Thymus (tissue), 11 donors: Measurements from ENCODE around the gene TRMT1. TPM values are rescaled to one million over a fixed set of nuclear protein-coding genes. Genes with fewer than 3 reads are reported as not detected.

Source experiments
- DNase-seq, 9 donors: peaks; one replicate each; pipeline ENCODE4 v3.0.0-alpha.2; 2013; ENCODE audit warnings: low spot score in 9 of 9, low read depth in 6 of 9, missing footprints in 1 of 9
- H3K27ac ChIP-seq, 2 donors: one replicate each; pipeline ENCODE4 v1.5.1; 2013; ENCODE audit warnings: control low read depth in 1 of 2, low read depth in 1 of 2, low read length in 1 of 2, mild to moderate bottlenecking in 1 of 2, moderate library complexity in 1 of 2
- H3K27me3 ChIP-seq, 2 donors: one replicate each; pipeline ENCODE4 v1.5.1; 2013; ENCODE audit warnings: low read length in 1 of 2; ENCODE audit not compliant: control insufficient read depth in 2 of 2, insufficient read depth in 1 of 2
- H3K36me3 ChIP-seq, 2 donors: one replicate each; pipeline ENCODE4 v1.5.1; 2013; ENCODE audit warnings: low read length in 1 of 2, mild to moderate bottlenecking in 1 of 2, moderate library complexity in 1 of 2; ENCODE audit not compliant: control insufficient read depth in 2 of 2, insufficient read depth in 2 of 2
- H3K4me1 ChIP-seq, 2 donors: one replicate each; pipeline ENCODE4 v1.5.1; 2013; ENCODE audit warnings: low read length in 2 of 2; ENCODE audit not compliant: control insufficient read depth in 2 of 2, insufficient read depth in 2 of 2
- H3K4me3 ChIP-seq, 2 donors: one replicate each; pipeline ENCODE4 v1.5.1; 2013; ENCODE audit warnings: low read length in 2 of 2, control low read depth in 1 of 2, mild to moderate bottlenecking in 1 of 2
- H3K9me3 ChIP-seq, 2 donors: one replicate each; pipeline ENCODE4 v1.5.1; 2013; ENCODE audit warnings: low read length in 1 of 2, mild to moderate bottlenecking in 1 of 2; ENCODE audit not compliant: control insufficient read depth in 2 of 2, insufficient read depth in 1 of 2
- WGBS: extraction: QIAGEN DNeasy Blood & Tissue Kit; methylation state at CpG from one replicate; pipeline ENCODE4 v1.1.7; 2013; 5-methylcytosine and 5-hydroxymethylcytosine counted together
- polyA plus RNA-seq: library from polyadenylated mRNA; stranded (reverse); fragments of 200-250 nt; gene quantifications from one replicate; pipeline ENCODE4 v1.2.3, GENCODE V29; 2013
- total RNA-seq: library from RNA; stranded (reverse); fragments of 120-200 nt; gene quantifications from one replicate; pipeline ENCODE4 v1.2.4, GENCODE V29; 2013
- donor health status: healthy.

TRMT1 gene
- total and polyA plus RNA-seq, 2 donors: 20.2 to 69.9 TPM

DNA sequence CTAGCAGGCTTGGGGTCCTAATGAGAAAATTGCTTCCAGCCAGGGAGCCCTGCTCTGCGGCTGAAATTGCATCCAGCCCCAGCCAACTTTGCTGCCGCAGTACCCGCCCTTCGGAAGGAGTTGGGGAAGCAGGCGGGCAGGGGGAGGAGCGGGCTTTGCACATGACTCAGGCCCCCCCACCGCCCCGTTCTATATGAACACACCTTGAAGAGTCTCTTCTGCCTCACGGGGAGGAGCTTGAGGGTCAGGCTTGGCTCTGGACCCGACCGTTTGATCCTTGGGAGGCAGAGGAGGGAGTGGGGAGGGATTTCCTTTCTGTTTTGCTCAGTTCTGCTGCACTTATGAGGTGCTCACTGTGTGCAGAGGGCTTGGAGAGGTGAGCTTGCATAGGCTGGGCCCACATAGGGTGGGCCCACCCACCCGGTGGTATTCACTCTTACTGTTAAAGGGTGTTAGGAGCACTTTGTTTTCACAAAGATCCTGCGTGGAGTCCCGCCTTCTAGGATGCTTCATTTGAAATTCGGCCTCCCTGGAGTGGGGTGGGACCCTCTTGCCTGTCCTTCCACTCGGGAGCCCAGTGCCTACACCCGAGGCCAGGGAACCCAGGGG, 60.4 kb downstream of the TRMT1 start:
- DNase-seq: no peak
- Histone ChIP-seq H3K36me3 (no peaks in the 10 kb centered on the region), H3K27me3 (peaks cover 9 to 81% of the 10 kb centered on the region in 2 donors), H3K4me3 (no peak overlapping the region), H3K9me3 (peaks cover 0 to under 1% of the 10 kb centered on the region in 2 donors), H3K4me1 (peaks cover 10 to 57% of the 10 kb centered on the region in 2 donors), H3K27ac (peak overlapping the region; percentile 61)
- WGBS: 74% methylated on average over 17 of the region's 17 CpGs

DNA sequence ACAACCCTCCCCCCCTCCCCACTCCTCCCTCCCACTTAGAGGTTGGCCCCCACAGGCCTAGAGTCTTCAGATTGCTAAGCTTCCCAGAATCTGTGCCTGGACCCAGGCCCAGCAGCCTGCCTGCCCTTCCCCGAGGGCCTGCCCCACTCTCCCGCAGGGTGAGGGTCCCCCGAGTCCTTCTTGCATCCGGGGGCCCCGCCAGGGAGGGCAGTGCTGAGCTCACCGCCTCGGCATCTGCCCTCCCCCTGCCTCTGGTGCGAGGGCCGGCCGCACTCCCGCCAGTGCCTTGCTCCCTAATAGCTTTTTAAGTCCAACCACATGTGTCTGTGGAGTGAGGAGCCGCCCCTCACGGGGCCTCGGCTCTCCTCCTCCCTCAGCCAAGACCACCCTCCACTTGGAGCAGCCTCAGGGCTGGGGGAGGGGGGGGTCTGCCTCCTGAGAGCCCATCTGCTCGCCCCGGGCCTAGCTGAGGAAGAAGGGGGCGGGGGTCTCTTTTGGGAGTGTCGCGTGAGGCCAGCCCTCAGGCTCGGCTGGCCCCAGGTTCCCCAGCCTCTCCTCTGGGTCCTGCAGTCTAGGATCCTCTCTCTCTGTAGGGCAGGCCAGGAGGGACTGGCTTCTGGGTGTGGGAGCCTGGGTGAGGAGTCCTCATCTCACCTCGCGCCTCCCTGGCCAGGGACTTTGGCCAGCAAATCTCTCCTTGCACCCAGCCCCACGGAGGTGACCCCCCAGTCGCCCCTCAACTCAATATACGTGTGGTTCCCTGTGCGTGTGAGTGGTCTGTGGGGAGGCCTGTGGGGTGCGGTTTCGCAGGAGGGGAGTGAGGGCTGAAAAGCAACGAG, 61.1 kb downstream of the TRMT1 start:
- Histone ChIP-seq H3K4me1 (peaks cover 13 to 53% of the 10 kb centered on the region in 2 donors), H3K9me3 (no peaks in the 10 kb centered on the region), H3K4me3 (no peak overlapping the region), H3K27me3 (peaks cover 2 to 76% of the 10 kb centered on the region in 2 donors), H3K27ac (peak overlapping the region; percentile 61), H3K36me3 (no peaks in the 10 kb centered on the region)
- 84% methylated on average over 29 of the region's 29 CpGs for WGBS
- DNase-seq: no peak

Other genes with a start within 250 kb of the TRMT1 start
- 14.6 TPM for gene DNASE2, start 235.3 kb downstream of the TRMT1 start, total RNA-seq
- 20.8 TPM for gene DNASE2, start 235.3 kb downstream of the TRMT1 start, polyA plus RNA-seq
- 2.5 TPM for gene KLF1, start 229.5 kb downstream of the TRMT1 start, total RNA-seq
- 0.09 TPM for gene KLF1, start 229.5 kb downstream of the TRMT1 start, polyA plus RNA-seq
- 21.9 TPM for gene GCDH, start 225.6 kb downstream of the TRMT1 start, total RNA-seq
- 33.6 TPM for gene GCDH, start 225.6 kb downstream of the TRMT1 start, polyA plus RNA-seq
- gene SYCE2, start 197.4 kb downstream of the TRMT1 start, total RNA-seq: 1.6 TPM
- 0.48 TPM for gene SYCE2, start 197.4 kb downstream of the TRMT1 start, polyA plus RNA-seq
- gene FARSA, start 183.0 kb downstream of the TRMT1 start, total RNA-seq: 46.7 TPM
- 33.6 TPM for gene FARSA, start 183.0 kb downstream of the TRMT1 start, polyA plus RNA-seq
- 639 TPM for gene CALR, start 178.1 kb downstream of the TRMT1 start, total RNA-seq
- gene CALR, start 178.1 kb downstream of the TRMT1 start, polyA plus RNA-seq: 189 TPM
- 55.8 TPM for gene RAD23A, start 170.9 kb downstream of the TRMT1 start, total RNA-seq
- 128 TPM for gene RAD23A, start 170.9 kb downstream of the TRMT1 start, polyA plus RNA-seq
- gene GADD45GIP1, start 159.5 kb downstream of the TRMT1 start, total RNA-seq: 27.7 TPM
- gene GADD45GIP1, start 159.5 kb downstream of the TRMT1 start, polyA plus RNA-seq: 27.2 TPM
- gene DAND5, start 147.2 kb downstream of the TRMT1 start, total RNA-seq: 0.09 TPM
- gene DAND5, start 147.2 kb downstream of the TRMT1 start, polyA plus RNA-seq: 0.09 TPM
- gene NFIX, start 121.3 kb downstream of the TRMT1 start, total RNA-seq: 2.0 TPM
- gene NFIX, start 121.3 kb downstream of the TRMT1 start, polyA plus RNA-seq: 10.5 TPM
- gene LYL1, start 13.9 kb downstream of the TRMT1 start, total RNA-seq: 8.3 TPM
- 14.0 TPM for gene LYL1, start 13.9 kb downstream of the TRMT1 start, polyA plus RNA-seq
- 12.8 TPM for gene NACC1, start 1.5 kb upstream of the TRMT1 start, total RNA-seq
- 17.5 TPM for gene NACC1, start 1.5 kb upstream of the TRMT1 start, polyA plus RNA-seq
- gene STX10, start 33.6 kb upstream of the TRMT1 start, total RNA-seq: 47.9 TPM
- 101 TPM for gene STX10, start 33.6 kb upstream of the TRMT1 start, polyA plus RNA-seq
- gene IER2, start 33.7 kb upstream of the TRMT1 start, total RNA-seq: 28.3 TPM
- 92.7 TPM for gene IER2, start 33.7 kb upstream of the TRMT1 start, polyA plus RNA-seq